Type B pancreatic cell (in vitro differentiated cells): ENCODE measurements around the gene FRAS1. TPM values are rescaled to one million over a fixed set of nuclear protein-coding genes. Genes with fewer than 3 reads are reported as not detected.
"Not testable (repeated sequence)": the region's sequence is repeated elsewhere in the genome, so short reads cannot be mapped to it uniquely, and the experiment has no call there.

Experiments
- DNase-seq: peaks from one replicate; pipeline ENCODE4 v3.0.0; 2021; ENCODE audit warnings: mixed read lengths; ENCODE audit not compliant: unreplicated experiment; ENCODE audit errors: extremely low spot score
- H3K27ac Mint-ChIP-seq: 2 replicates; pipeline ENCODE4 v1.8.0; 2021; ENCODE audit warnings: mild to moderate bottlenecking, mixed read lengths
- H3K27me3 Mint-ChIP-seq: 2 replicates; pipeline ENCODE4 v1.8.0; 2021; ENCODE audit warnings: mixed read lengths
- H3K36me3 Mint-ChIP-seq: 2 replicates; pipeline ENCODE4 v1.8.0; 2021; ENCODE audit warnings: mixed read lengths
- H3K4me1 Mint-ChIP-seq: one replicate; pipeline ENCODE4 v1.8.0; 2021; ENCODE audit warnings: mixed read lengths; ENCODE audit not compliant: unreplicated experiment
- H3K4me3 Mint-ChIP-seq: 2 replicates; pipeline ENCODE4 v1.8.0; 2021; ENCODE audit warnings: mild to moderate bottlenecking, mixed read lengths
- H3K9me3 Mint-ChIP-seq: 2 replicates; pipeline ENCODE4 v1.8.0; 2021; ENCODE audit warnings: mixed read lengths
- CTCF ChIP-seq: fragments of 200-600 bp; sonication (generic); conservative IDR thresholded peaks from 2 replicates; pipeline ENCODE4 v1.5.0; 2021; ENCODE audit warnings: antibody characterized with exemption, mild to moderate bottlenecking
- total RNA-seq: library from RNA; stranded (reverse); gene quantifications from 2 replicates; pipeline ENCODE4 v1.2.1, GENCODE V29; 2021; ENCODE audit warnings: low replicate concordance

FRAS1 gene
- total RNA-seq, 1 donor from 2014 or later: 37.7 TPM

GRCh38 chr4:78207541-78207940 is 150.4 kb downstream of the FRAS1 start:
- H3K27ac Mint-ChIP-seq: no peak overlapping the region
- peaks cover 9% of the 10 kb centered on the region for H3K36me3 Mint-ChIP-seq
- H3K4me1 Mint-ChIP-seq: peaks cover 19% of the 10 kb centered on the region
- H3K9me3 Mint-ChIP-seq: no peaks in the 10 kb centered on the region
- no peaks in the 10 kb centered on the region for H3K27me3 Mint-ChIP-seq
- no peak for DNase-seq
- no peak overlapping the region for H3K4me3 Mint-ChIP-seq
- no peak for TF ChIP-seq CTCF

- Mint-ChIP-seq H3K27ac (no peak overlapping the region), H3K36me3 (peaks cover 9% of the 10 kb centered on the region), H3K9me3 (no peaks in the 10 kb centered on the region), H3K4me3 (no peak overlapping the region), H3K4me1 (peaks cover 19% of the 10 kb centered on the region), H3K27me3 (no peaks in the 10 kb centered on the region)
- DNase-seq: no peak
- TF ChIP-seq CTCF: no peak
These were observed 150.8 kb downstream of the FRAS1 start for GRCh38 chr4:78207951-78208350.

- H3K36me3 Mint-ChIP-seq, DNase-seq: not testable (repeated sequence)
These were observed 151.8 kb downstream of the FRAS1 start for GRCh38 chr4:78208896-78209295.

GRCh38 chr4:78210694-78211410 is 153.7 kb downstream of the FRAS1 start:
- no peak for TF ChIP-seq CTCF
- Mint-ChIP-seq H3K4me1 (peaks cover 10% of the 10 kb centered on the region), H3K36me3 (peaks cover 9% of the 10 kb centered on the region), H3K27me3 (no peaks in the 10 kb centered on the region), H3K9me3 (no peaks in the 10 kb centered on the region), H3K4me3 (no peak overlapping the region), H3K27ac (no peak overlapping the region)
- DNase-seq: no peak

More at GRCh38 chr4:78208896-78209295, 151.8 kb downstream of the FRAS1 start:
- not testable (repeated sequence) for H3K27me3 Mint-ChIP-seq, H3K4me3 Mint-ChIP-seq, H3K27ac Mint-ChIP-seq, H3K9me3 Mint-ChIP-seq
- peaks cover 19% of the 10 kb centered on the region for H3K4me1 Mint-ChIP-seq

- Mint-ChIP-seq H3K4me1 (peaks cover 9% of the 10 kb centered on the region), H3K36me3 (peaks cover 9% of the 10 kb centered on the region), H3K9me3 (no peaks in the 10 kb centered on the region), H3K27me3 (no peaks in the 10 kb centered on the region), H3K27ac (no peak overlapping the region), H3K4me3 (no peak overlapping the region)
- TF ChIP-seq CTCF: no peak
- DNase-seq: no peak
These were observed 156.1 kb downstream of the FRAS1 start for GRCh38 chr4:78213218-78213617.

GRCh38 chr4:78214078-78214477 is 157.0 kb downstream of the FRAS1 start:
- peaks cover 9% of the 10 kb centered on the region for H3K36me3 Mint-ChIP-seq
- H3K27me3 Mint-ChIP-seq: no peaks in the 10 kb centered on the region
- H3K9me3 Mint-ChIP-seq: no peaks in the 10 kb centered on the region
- peaks cover 9% of the 10 kb centered on the region for H3K4me1 Mint-ChIP-seq
- DNase-seq: no peak
- no peak overlapping the region for H3K27ac Mint-ChIP-seq
- H3K4me3 Mint-ChIP-seq: no peak overlapping the region
- TF ChIP-seq CTCF: no peak
